ENCODE data around the gene PLD5. TPM values are rescaled to one million over a fixed set of nuclear protein-coding genes. Genes with fewer than 3 reads are reported as not detected.

PLD5 gene
- total and polyA plus RNA-seq, 2 donors (not counting 3 experiments of a cell fraction or from before 2014, with no cell fraction given), result not detected

DNA sequence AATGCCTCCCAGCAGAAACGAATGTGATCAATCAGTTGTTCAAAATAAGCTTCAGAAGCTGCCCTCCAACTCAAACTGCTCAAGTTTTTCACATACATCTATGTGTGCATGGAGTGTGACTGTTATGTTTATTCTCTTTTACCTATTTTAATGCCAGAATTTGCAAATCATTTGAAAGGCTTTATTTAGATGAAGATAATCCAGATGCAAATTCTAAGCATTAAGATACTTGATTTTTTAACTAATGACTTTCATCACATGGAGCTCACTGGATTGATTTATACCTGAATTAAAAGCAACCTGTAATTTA is 69.5 kb downstream of the PLD5 start:
- no peak overlapping the region for H3K27ac ChIP-seq (ENCODE audit: insufficient read depth, low read depth, low read length)
- no peak overlapping the region for H3K4me2 ChIP-seq (ENCODE audit: insufficient read depth, low read length)
- H3K9me3 ChIP-seq (replicated peaks; ENCODE audit: control insufficient read depth, insufficient read depth, low read length), result no peaks in the 10 kb centered on the region
- CTCF ChIA-PET, result interaction anchor here (0.7 to 2.1 kb wide), 3 partner anchors 12 to 1845 kb away, joined by 3 to 6 read pairs (median 4); no protein-coding TSS in a partner anchor
- no peaks in the 10 kb centered on the region for H3K79me2 ChIP-seq (ENCODE audit: control insufficient read depth, insufficient read depth, low read length)
- no peak overlapping the region for H3K4me3 ChIP-seq (replicated peaks in 1 of 3; ENCODE audit: insufficient read depth in 1 of 3, low read depth in 1 of 3, low read length in 3 of 3)
- no peak overlapping the region for H3K9ac ChIP-seq (replicated peaks; ENCODE audit: extremely low read depth, insufficient read depth, low read length)
- POLR2A ChIA-PET, result no interaction called here
- no TSS peak for BruUV-seq (replicated peaks)
- DNase-seq (ENCODE audit: low read depth, low spot score) (no peak), FAIRE-seq (no peak)
- intact Hi-C loops (cut with micrococcal nuclease), result loop anchor here (10.0 kb wide), 1 partner anchor 1840 kb away; no protein-coding TSS in a partner anchor
- H3K27me3 ChIP-seq (ENCODE audit: control insufficient read depth in 2 of 2, insufficient read depth in 2 of 2, low read length in 2 of 2), result no peaks in the 10 kb centered on the region
- dilution Hi-C loops (cut with MboI; ENCODE audit: extremely low pct_ligation_motif_present, low sequenced_read_pairs), result no loop called here
- no peaks in the 10 kb centered on the region for H4K20me1 ChIP-seq (replicated peaks; ENCODE audit: control insufficient read depth, extremely low read depth, insufficient read depth, low read length)
- no peaks in the 10 kb centered on the region for H3K9me1 ChIP-seq (replicated peaks; ENCODE audit: control insufficient read depth, extremely low read depth, insufficient read depth, low read length)
- no peaks in the 10 kb centered on the region for H3K36me3 ChIP-seq (ENCODE audit: control insufficient read depth in 2 of 2, extremely low read depth in 1 of 2, insufficient read depth in 2 of 2, low read length in 2 of 2)
- no peak overlapping the region for H2AFZ ChIP-seq (ENCODE audit: low read depth, low read length)
- no peaks in the 10 kb centered on the region for H3K4me1 ChIP-seq (ENCODE audit: control insufficient read depth, extremely low read depth, insufficient read depth, low read length)
- TF ChIP-seq POLR2AphosphoS5 (IDR thresholded peaks at IDR 0.05; ENCODE audit: insufficient read depth, low read depth, low read length) (no peak), FOS (IDR thresholded peaks at IDR 0.05; ENCODE audit: borderline replicate concordance, insufficient read depth, low read length) (no peak), JUN (IDR thresholded peaks at IDR 0.05; ENCODE audit: borderline replicate concordance, insufficient read depth, insufficient read length, low read depth) (no peak), CTCF (IDR thresholded peaks at IDR 0.05; ENCODE audit: extremely low read depth in 1 of 2, insufficient read depth in 1 of 2, low read depth in 1 of 2, low read length in 2 of 2) (no peak), POLR2A (IDR thresholded peaks at IDR 0.05; ENCODE audit: low read depth, low read length) (no peak), MAX (IDR thresholded peaks at IDR 0.05; ENCODE audit: insufficient read depth, insufficient read length) (no peak), EZH2 (IDR thresholded peaks at IDR 0.05; ENCODE audit: borderline replicate concordance, low read depth, low read length, severe bottlenecking) (no peak), MYC (IDR thresholded peaks at IDR 0.05; ENCODE audit: low read depth, low read length) (no peak), GATA2 (IDR thresholded peaks at IDR 0.05; ENCODE audit: insufficient read depth, insufficient read length, low read depth, low read length) (no peak)

Measured in endothelial cell of umbilical vein (primary cell).